ES-I3 (cell line): ENCODE measurements around the gene TEAD1.

Experiments used
- H3K36me3 ChIP-seq: 2 replicates; pipeline ENCODE4 v1.6.1; 2013; ENCODE audit warnings: mild to moderate bottlenecking, low read length, control low read depth, moderate library complexity; ENCODE audit not compliant: insufficient read depth
- H3K4me1 ChIP-seq: 2 replicates; pipeline ENCODE4 v1.6.1; 2013; ENCODE audit warnings: mild to moderate bottlenecking, control low read depth, low read length; ENCODE audit not compliant: insufficient read depth
- H3K9ac ChIP-seq: 2 replicates; pipeline ENCODE4 v1.6.1; 2013; ENCODE audit warnings: low read depth, mild to moderate bottlenecking, low read length, moderate library complexity
- H3K9me3 ChIP-seq: 2 replicates; pipeline ENCODE4 v1.6.1; 2013; ENCODE audit warnings: mild to moderate bottlenecking, low read length, moderate library complexity; ENCODE audit not compliant: control insufficient read depth, insufficient read depth

TEAD1 gene

DNA sequence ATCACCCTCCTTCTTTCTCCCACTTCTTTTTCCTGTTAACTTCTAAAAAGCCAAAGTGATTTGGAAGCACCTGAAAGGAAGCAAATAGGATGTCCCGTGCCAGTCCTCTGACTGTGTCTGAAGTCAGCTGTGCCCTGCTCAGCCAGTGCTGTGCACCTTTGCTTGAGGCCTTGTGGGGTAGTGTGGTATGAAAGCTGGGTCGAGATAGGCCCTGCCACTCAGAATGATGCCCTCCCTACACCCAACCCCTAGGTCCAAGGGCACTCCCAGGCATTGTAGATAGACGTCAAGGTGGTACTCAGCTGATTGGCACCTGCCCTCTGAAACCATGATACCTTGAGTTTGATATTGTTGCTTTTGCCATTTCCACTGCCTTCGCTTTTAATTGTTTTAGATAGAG lies 251.3 kb downstream of the TEAD1 start:
- 0 out of 2 replicates have a peak, but pooled peaks cover 4% of the 10 kb centered on the region for H3K4me1 ChIP-seq
- no peaks in the 10 kb centered on the region; the same call in 1 of the 2 replicates for H3K36me3 ChIP-seq

GRCh38 chr11:12927221-12927620 lies 253.0 kb downstream of the TEAD1 start:
- H3K4me1 ChIP-seq, result no peaks in the 10 kb centered on the region; the same call in 1 of the 2 replicates
- no peaks in the 10 kb centered on the region; the same call in 1 of the 2 replicates for H3K36me3 ChIP-seq
- H3K9me3 ChIP-seq, result no peaks in the 10 kb centered on the region

More for the DNA sequence above, 251.3 kb downstream of the TEAD1 start:
- Histone ChIP-seq H3K9me3 (no peaks in the 10 kb centered on the region), H3K9ac (no peak overlapping the region)

DNA sequence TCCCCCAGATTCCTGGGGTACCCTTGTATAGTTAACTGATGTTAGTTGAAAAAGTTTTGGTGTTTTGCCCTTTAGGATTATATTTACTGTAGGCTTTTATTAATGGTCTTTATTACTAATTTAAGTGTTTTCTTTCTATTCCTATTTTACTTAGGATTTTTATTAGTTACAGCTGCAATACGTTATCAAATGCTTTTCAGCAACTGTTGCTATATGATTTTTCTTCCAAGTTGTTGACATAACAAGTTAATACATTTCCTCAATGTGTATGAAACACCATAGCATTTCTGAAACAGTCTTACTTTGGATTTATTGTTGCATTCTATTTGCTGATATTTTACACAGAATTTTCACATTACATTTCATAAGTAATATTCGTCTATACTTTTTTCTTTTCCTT lies 253.7 kb downstream of the TEAD1 start:
- Histone ChIP-seq H3K36me3 (no peaks in the 10 kb centered on the region; the same call in 1 of the 2 replicates), H3K9ac (no peak overlapping the region), H3K4me1 (no peaks in the 10 kb centered on the region; the same call in 1 of the 2 replicates), H3K9me3 (no peaks in the 10 kb centered on the region)

More at GRCh38 chr11:12927221-12927620, 253.0 kb downstream of the TEAD1 start:
- no peak overlapping the region for H3K9ac ChIP-seq

DNA sequence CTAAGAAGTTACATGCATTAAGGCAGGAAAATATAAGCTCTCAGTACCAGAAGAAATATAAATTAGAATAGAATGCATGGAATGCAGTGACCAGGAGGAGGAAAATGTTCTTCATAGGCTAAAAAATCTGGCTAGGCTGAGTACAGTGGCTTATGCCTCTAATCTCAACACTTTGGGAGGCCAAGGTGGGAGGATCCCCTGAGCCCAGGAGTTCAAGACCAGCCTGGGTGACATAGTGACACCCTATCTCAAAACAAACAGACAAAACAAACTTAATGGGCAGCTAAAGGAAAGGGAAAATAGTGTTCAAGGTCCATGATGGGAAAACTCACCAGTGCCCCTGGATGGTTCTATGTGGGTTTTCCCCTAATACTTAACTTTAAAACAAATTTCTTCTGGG lies 256.6 kb downstream of the TEAD1 start:
- Histone ChIP-seq H3K9me3 (no peaks in the 10 kb centered on the region), H3K4me1 (no peaks in the 10 kb centered on the region; the same call in 1 of the 2 replicates), H3K36me3 (no peaks in the 10 kb centered on the region), H3K9ac (no peak overlapping the region)

GRCh38 chr11:12932485-12932884 lies 258.3 kb downstream of the TEAD1 start:
- H3K36me3 ChIP-seq, result no peaks in the 10 kb centered on the region
- H3K9me3 ChIP-seq, result no peaks in the 10 kb centered on the region
- no peak overlapping the region for H3K9ac ChIP-seq
- no peaks in the 10 kb centered on the region; the same call in 1 of the 2 replicates for H3K4me1 ChIP-seq

DNA sequence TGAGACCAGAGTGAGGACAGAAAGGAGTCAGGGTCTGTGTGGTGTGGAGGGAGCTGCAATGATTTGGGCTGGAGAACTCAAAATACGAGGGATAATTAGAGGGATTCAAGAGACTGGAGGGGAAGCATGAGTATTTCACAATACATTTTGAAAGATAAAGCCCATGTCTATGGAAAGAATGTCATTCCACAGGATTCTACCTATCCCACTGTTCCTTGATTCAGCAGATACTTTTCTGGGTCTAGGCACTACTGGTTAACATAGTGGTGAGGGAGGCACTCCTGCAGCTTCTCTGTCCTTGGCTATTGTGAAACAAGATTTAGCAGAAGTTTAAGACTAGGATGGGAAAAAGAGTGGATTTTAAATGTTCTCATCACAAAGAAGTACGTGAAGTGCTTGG lies 262.0 kb downstream of the TEAD1 start:
- Histone ChIP-seq H3K36me3 (peaks cover 10% of the 10 kb centered on the region; the same call in 1 of the 2 replicates), H3K9ac (no peak overlapping the region)

GRCh38 chr11:12938590-12939247 lies 264.5 kb downstream of the TEAD1 start:
- Histone ChIP-seq H3K36me3 (peaks cover 19% of the 10 kb centered on the region; the same call in 1 of the 2 replicates), H3K9me3 (no peaks in the 10 kb centered on the region), H3K9ac (no peak overlapping the region), H3K4me1 (no peaks in the 10 kb centered on the region)

More for the DNA sequence above, 262.0 kb downstream of the TEAD1 start:
- no peaks in the 10 kb centered on the region for H3K9me3 ChIP-seq
- no peaks in the 10 kb centered on the region for H3K4me1 ChIP-seq

DNA sequence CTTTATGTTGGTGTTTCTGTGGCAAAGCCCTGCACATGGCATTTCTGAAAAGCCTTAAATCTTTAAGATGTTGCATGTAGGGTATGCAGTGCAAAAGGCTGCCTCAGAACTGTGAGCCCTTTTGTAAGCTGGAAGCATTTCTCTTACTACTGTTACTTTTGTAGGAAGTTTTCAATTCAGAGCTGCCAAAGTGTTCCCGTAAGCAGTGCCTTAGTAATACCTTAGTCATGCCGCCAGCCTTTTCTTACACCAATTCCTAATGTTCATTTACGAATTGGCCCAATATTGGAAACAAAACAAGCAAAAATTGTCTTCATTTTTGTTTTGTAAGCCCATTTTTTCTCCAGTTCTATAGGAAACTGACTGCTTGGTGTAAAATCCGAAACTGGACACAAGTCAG lies 267.4 kb downstream of the TEAD1 start:
- H3K4me1 ChIP-seq, result no peaks in the 10 kb centered on the region
- H3K36me3 ChIP-seq, result peaks cover 19% of the 10 kb centered on the region; the same call in 1 of the 2 replicates
- no peaks in the 10 kb centered on the region for H3K9me3 ChIP-seq
- H3K9ac ChIP-seq, result no peak overlapping the region

DNA sequence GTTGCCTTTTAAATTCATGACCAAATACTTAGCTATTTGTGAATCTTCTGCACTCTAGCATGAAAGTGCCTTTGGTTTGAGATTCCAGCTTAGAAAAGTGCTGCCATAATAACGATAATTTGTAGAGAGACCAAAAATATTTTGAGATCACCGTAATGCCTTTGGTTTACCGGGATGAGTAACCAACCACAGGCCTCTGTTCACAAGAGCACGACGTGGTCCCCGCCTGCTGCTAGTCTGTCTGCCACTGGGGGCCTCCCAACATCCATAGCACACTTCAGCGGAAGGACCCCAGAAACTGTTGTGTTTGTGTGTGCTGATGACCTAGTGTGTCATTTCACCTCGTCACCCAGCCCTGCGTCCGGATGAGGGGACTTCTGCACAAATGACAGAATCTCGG lies 267.9 kb downstream of the TEAD1 start:
- Histone ChIP-seq H3K36me3 (peaks cover 19% of the 10 kb centered on the region; the same call in 1 of the 2 replicates), H3K4me1 (no peaks in the 10 kb centered on the region), H3K9ac (no peak overlapping the region), H3K9me3 (no peaks in the 10 kb centered on the region)

DNA sequence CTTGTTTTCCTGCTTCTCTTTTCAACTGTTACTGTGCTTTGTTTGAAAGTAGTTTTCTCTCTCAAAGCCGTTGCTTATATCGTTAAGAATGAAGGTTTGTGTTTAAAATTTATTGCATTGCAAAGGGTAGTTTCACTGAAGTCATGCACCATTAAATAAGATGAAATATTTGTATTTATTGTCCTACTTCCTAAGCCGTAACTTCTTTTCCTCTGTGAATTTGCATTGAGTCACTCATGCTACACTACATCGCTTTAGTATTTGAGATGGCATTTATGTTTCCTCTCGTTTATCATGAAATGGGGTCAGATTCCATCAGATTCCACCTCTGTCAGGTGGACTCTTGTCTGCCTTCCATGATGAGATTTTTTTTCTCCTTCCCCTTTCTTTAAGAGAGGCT lies 269.1 kb downstream of the TEAD1 start:
- H3K4me1 ChIP-seq, result no peaks in the 10 kb centered on the region
- peaks cover 17% of the 10 kb centered on the region; the same call in 1 of the 2 replicates for H3K36me3 ChIP-seq
- no peak overlapping the region for H3K9ac ChIP-seq
- H3K9me3 ChIP-seq, result no peaks in the 10 kb centered on the region

- Histone ChIP-seq H3K36me3 (peaks cover 9% of the 10 kb centered on the region; the same call in 1 of the 2 replicates), H3K4me1 (no peaks in the 10 kb centered on the region), H3K9me3 (no peaks in the 10 kb centered on the region), H3K9ac (no peak overlapping the region)
Observed at GRCh38 chr11:12944889-12945288, 270.7 kb downstream of the TEAD1 start.

DNA sequence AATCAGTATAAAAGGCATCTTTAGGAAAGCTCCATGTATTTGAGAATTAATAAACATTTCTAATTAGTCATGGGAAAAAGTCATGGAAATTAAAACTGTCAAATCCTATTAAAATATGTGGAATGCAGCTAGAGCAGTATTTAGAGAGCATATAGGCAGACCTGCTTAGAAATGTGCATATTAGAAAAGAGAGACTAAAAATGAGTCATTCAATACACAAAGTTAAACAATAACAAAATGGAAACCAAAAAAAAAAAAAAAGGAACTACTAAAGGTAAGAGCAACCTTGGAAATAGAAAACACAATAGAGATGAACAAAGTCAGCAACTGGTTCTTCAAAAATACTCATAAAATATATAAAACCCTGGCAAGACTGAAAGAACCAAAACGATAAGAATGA lies 275.2 kb downstream of the TEAD1 start:
- Histone ChIP-seq H3K9me3 (no peaks in the 10 kb centered on the region), H3K9ac (no peak overlapping the region), H3K4me1 (no peaks in the 10 kb centered on the region), H3K36me3 (no peaks in the 10 kb centered on the region)

- no peaks in the 10 kb centered on the region for H3K9me3 ChIP-seq
- H3K9ac ChIP-seq, result no peak overlapping the region
- H3K36me3 ChIP-seq, result no peaks in the 10 kb centered on the region
- no peaks in the 10 kb centered on the region for H3K4me1 ChIP-seq
Observed at GRCh38 chr11:12950670-12951069, 276.4 kb downstream of the TEAD1 start.

DNA sequence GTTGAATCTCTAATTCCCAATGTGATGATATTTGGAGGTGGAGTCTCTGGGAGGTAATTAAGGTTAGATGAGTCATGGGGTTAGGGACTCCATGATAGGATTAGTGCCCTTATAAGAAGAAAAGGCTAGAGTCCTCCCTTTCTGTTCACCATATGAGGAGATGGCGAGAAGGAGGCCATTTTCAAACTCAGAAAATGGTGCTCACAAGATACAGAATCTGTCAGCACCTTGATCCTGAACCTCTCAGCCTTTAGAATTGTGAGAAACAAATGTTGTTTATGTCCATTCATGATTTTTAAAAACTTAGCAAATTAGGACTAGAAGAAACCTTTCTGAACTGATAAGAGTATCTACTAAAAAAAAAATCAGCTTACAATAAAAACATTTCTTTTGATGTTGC lies 277.2 kb downstream of the TEAD1 start:
- no peaks in the 10 kb centered on the region for H3K9me3 ChIP-seq
- no peaks in the 10 kb centered on the region for H3K36me3 ChIP-seq
- no peaks in the 10 kb centered on the region for H3K4me1 ChIP-seq
- H3K9ac ChIP-seq, result no peak overlapping the region

DNA sequence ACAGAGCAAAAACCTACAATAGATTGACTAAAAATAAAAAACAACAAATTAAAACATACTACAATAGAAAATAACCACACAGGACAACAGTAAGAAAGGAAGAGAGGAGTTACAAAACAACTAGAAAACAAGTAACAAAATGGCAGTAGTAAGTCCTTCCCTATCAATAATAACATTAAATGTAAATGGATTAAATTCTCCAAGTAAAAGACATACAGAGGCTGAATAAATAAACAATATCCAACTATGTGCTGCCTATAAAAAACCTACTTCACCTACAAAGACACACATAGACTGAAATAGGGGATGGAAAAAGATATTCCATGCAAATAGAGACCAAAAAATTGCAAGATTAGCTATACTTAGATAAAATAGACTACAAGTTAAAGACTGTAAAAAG lies 277.9 kb downstream of the TEAD1 start:
- Histone ChIP-seq H3K9ac (no peak overlapping the region), H3K36me3 (no peaks in the 10 kb centered on the region), H3K4me1 (no peaks in the 10 kb centered on the region), H3K9me3 (no peaks in the 10 kb centered on the region)
